GM18520 (cell line): Measurements from ENCODE around the gene PSMD10.

Experiments used
- ATAC-seq: cut with Tn5 transposase; IDR thresholded peaks from one replicate; pipeline ENCODE4 v1.9.1; 2021; ENCODE audit not compliant: unreplicated experiment

The PSMD10 gene

GRCh38 chrX:108072746-108073145, 18.6 kb downstream of the PSMD10 start:
- ATAC-seq = no peak

- ATAC-seq = no peak
These were observed 19.8 kb downstream of the PSMD10 start for GRCh38 chrX:108071578-108071977.

GRCh38 chrX:108070891-108071290, 20.5 kb downstream of the PSMD10 start:
- no peak for ATAC-seq

- no peak for ATAC-seq
These were observed 23.2 kb downstream of the PSMD10 start for GRCh38 chrX:108068121-108068520.

GRCh38 chrX:108064613-108065012, 26.7 kb downstream of the PSMD10 start:
- no peak for ATAC-seq

GRCh38 chrX:108064001-108064400, 27.3 kb downstream of the PSMD10 start:
- no peak for ATAC-seq

GRCh38 chrX:108059801-108060200, 31.5 kb downstream of the PSMD10 start:
- ATAC-seq = no peak

GRCh38 chrX:108055546-108055945, 35.8 kb downstream of the PSMD10 start:
- no peak for ATAC-seq

- ATAC-seq = no peak
These were observed 38.1 kb downstream of the PSMD10 start for GRCh38 chrX:108053218-108053617.

GRCh38 chrX:108049649-108050048, 41.7 kb downstream of the PSMD10 start:
- ATAC-seq = no peak

- ATAC-seq = no peak
These were observed 46.6 kb downstream of the PSMD10 start, which contains the start of gene VSIG1 for GRCh38 chrX:108044554-108045256. TSS of gene VSIG1 (plus strand) at chrX:108045065. CDS start at chrX:108045131, 66 bp downstream.

- ATAC-seq = no peak
These were observed 54.9 kb downstream of the PSMD10 start for GRCh38 chrX:108036298-108036973.

GRCh38 chrX:108034725-108035124, 56.6 kb downstream of the PSMD10 start:
- no peak for ATAC-seq
